BLaER1 treated with 17β-estradiol and CSF1 and Interleukin-3, amounts not matched to agents 10 nM and 100 nM (cell line): ENCODE data around the gene SLC25A30.
A peak's percentile ranks its signal among the peaks of the same experiment; 100 is the strongest.
"Not testable (repeated sequence)": the region's sequence is repeated elsewhere in the genome, so short reads cannot be mapped to it uniquely, and the experiment has no call there.

Source experiments
- H3K27ac ChIP-seq, 11 experiments: shearing (Covaris generic); formaldehyde crosslinking; 2 replicates each; pipeline ENCODE4 v1.8.1; 2022
- H3K27me3 ChIP-seq, 11 experiments: shearing (Covaris generic); formaldehyde crosslinking; 2 replicates each; pipeline ENCODE4 v1.8.1; 2022
- H3K36me3 ChIP-seq, 11 experiments: shearing (Covaris generic); formaldehyde crosslinking; 2 replicates each; pipeline ENCODE4 v1.8.1; 2022
- H3K4me1 ChIP-seq, 10 experiments: shearing (Covaris generic); formaldehyde crosslinking; 2 replicates each; pipeline ENCODE4 v1.8.1; 2022
- H3K4me2 ChIP-seq, 11 experiments: shearing (Covaris generic); formaldehyde crosslinking; 2 replicates each; pipeline ENCODE4 v1.8.1; 2022
- H3K4me3 ChIP-seq, 10 experiments: shearing (Covaris generic); formaldehyde crosslinking; 2 replicates each; pipeline ENCODE4 v1.8.1; 2022
- H3K9ac ChIP-seq, 11 experiments: shearing (Covaris generic); formaldehyde crosslinking; 2 replicates each; pipeline ENCODE4 v1.8.1; 2022
- H3K9me3 ChIP-seq, 11 experiments: shearing (Covaris generic); formaldehyde crosslinking; replicated peaks in 1 of 11; 2 replicates each; pipeline ENCODE4 v1.8.1; 2022
- H4K20me1 ChIP-seq, 11 experiments: shearing (Covaris generic); formaldehyde crosslinking; 2 replicates each; pipeline ENCODE4 v1.8.1; 2022
- Cebpa-rat ChIP-seq, 11 experiments: shearing (Covaris generic); IDR thresholded peaks; 2 replicates each; pipeline ENCODE4 v1.8.1; 2022

Gene SLC25A30

GRCh38 chr13:45403081-45403480, 15.1 kb downstream of the SLC25A30 start:
- peaks cover 0 to 28% (median 16%) of the 10 kb centered on the region in 10 experiments; a peak in 17 of 20 replicates for H3K4me1 ChIP-seq
- TF ChIP-seq Cebpa-rat (IDR thresholded peaks at IDR 0.05) = no peak
- no peak overlapping the region for H3K9ac ChIP-seq
- H3K27ac ChIP-seq = no peak overlapping the region
- peaks cover 84 to 100% (median 96%) of the 10 kb centered on the region in 11 experiments for H3K36me3 ChIP-seq
- H3K4me2 ChIP-seq = no peak overlapping the region
- no peak overlapping the region for H3K4me3 ChIP-seq
- H3K9me3 ChIP-seq = no peaks in the 10 kb centered on the region
- H3K27me3 ChIP-seq = no peaks in the 10 kb centered on the region
- H4K20me1 ChIP-seq = no peaks in the 10 kb centered on the region

- Histone ChIP-seq H3K36me3 (peaks cover 84 to 100% (median 96%) of the 10 kb centered on the region in 11 experiments), H3K9me3 (no peaks in the 10 kb centered on the region), H3K27ac (no peak overlapping the region)
These were observed 15.5 kb downstream of the SLC25A30 start for GRCh38 chr13:45402641-45403040.

GRCh38 chr13:45401314-45401713, 16.9 kb downstream of the SLC25A30 start:
- Histone ChIP-seq H3K4me3 (no peak overlapping the region), H4K20me1 (no peaks in the 10 kb centered on the region), H3K27ac (no peak overlapping the region), H3K4me2 (no peak overlapping the region), H3K27me3 (no peaks in the 10 kb centered on the region), H3K4me1 (peaks cover 9 to 37% (median 19%) of the 10 kb centered on the region in 10 experiments), H3K36me3 (peaks cover 73 to 94% (median 88%) of the 10 kb centered on the region in 11 experiments), H3K9ac (no peak overlapping the region), H3K9me3 (no peaks in the 10 kb centered on the region)
- TF ChIP-seq Cebpa-rat (IDR thresholded peaks at IDR 0.05) = no peak

More at GRCh38 chr13:45402641-45403040, 15.5 kb downstream of the SLC25A30 start:
- H3K4me1 ChIP-seq = peaks cover 0 to 33% (median 17%) of the 10 kb centered on the region in 10 experiments; a peak in 17 of 20 replicates
- no peak overlapping the region for H3K9ac ChIP-seq
- TF ChIP-seq Cebpa-rat (IDR thresholded peaks at IDR 0.05) = no peak
- no peaks in the 10 kb centered on the region for H3K27me3 ChIP-seq
- no peak overlapping the region for H3K4me2 ChIP-seq
- no peak overlapping the region for H3K4me3 ChIP-seq
- H4K20me1 ChIP-seq = no peaks in the 10 kb centered on the region

GRCh38 chr13:45398877-45399276, 19.3 kb downstream of the SLC25A30 start:
- no peaks in the 10 kb centered on the region for H4K20me1 ChIP-seq
- peaks cover 57 to 90% (median 75%) of the 10 kb centered on the region in 11 experiments for H3K36me3 ChIP-seq
- H3K9ac ChIP-seq = no peak overlapping the region
- peak overlapping the region in 5 of 11 experiments; percentile 0 to 30 (median 5); a peak in 2 of 22 replicates for H3K4me2 ChIP-seq
- H3K4me1 ChIP-seq = peaks cover 27 to 52% (median 34%) of the 10 kb centered on the region in 10 experiments
- no peak overlapping the region for H3K27ac ChIP-seq
- no peaks in the 10 kb centered on the region for H3K9me3 ChIP-seq
- no peak overlapping the region for H3K4me3 ChIP-seq
- no peak for TF ChIP-seq Cebpa-rat (IDR thresholded peaks at IDR 0.05)
- H3K27me3 ChIP-seq = no peaks in the 10 kb centered on the region

GRCh38 chr13:45396533-45397095, 21.6 kb downstream of the SLC25A30 start:
- H3K4me1 ChIP-seq = peaks cover 27 to 52% (median 34%) of the 10 kb centered on the region in 10 experiments
- peak overlapping the region in 10 of 11 experiments; percentile 53 to 73 (median 62); a peak in 19 of 22 replicates for H3K27ac ChIP-seq
- H3K4me3 ChIP-seq = peak overlapping the region in 5 of 10 experiments; percentile 5 to 45 (median 25); a peak in 4 of 20 replicates
- H3K4me2 ChIP-seq = peak overlapping the region; percentile 59 to 87 (median 79)
- TF ChIP-seq Cebpa-rat (IDR thresholded peaks at IDR 0.05) = no peak
- peak overlapping the region; percentile 26 to 64 (median 51); a peak in 20 of 22 replicates for H3K9ac ChIP-seq
- no peaks in the 10 kb centered on the region for H3K9me3 ChIP-seq
- no peaks in the 10 kb centered on the region for H3K27me3 ChIP-seq
- H3K36me3 ChIP-seq = peaks cover 41 to 79% (median 61%) of the 10 kb centered on the region in 11 experiments
- no peaks in the 10 kb centered on the region for H4K20me1 ChIP-seq

- H4K20me1 ChIP-seq = no peaks in the 10 kb centered on the region
- no peak overlapping the region for H3K4me3 ChIP-seq
- H3K9me3 ChIP-seq = no peaks in the 10 kb centered on the region
- peaks cover 27 to 68% (median 47%) of the 10 kb centered on the region in 11 experiments for H3K36me3 ChIP-seq
- no peaks in the 10 kb centered on the region for H3K27me3 ChIP-seq
- H3K27ac ChIP-seq = no peak overlapping the region
- peaks cover 27 to 48% (median 34%) of the 10 kb centered on the region in 10 experiments for H3K4me1 ChIP-seq
- H3K9ac ChIP-seq = no peak overlapping the region
- H3K4me2 ChIP-seq = peak overlapping the region in 4 of 11 experiments; percentile 39 to 87 (median 76); a peak in 4 of 22 replicates
- no peak for TF ChIP-seq Cebpa-rat (IDR thresholded peaks at IDR 0.05)
These were observed 24.1 kb downstream of the SLC25A30 start for GRCh38 chr13:45393941-45394570.

GRCh38 chr13:45392811-45393210, 25.4 kb downstream of the SLC25A30 start:
- H3K4me3 ChIP-seq = no peak overlapping the region
- H3K4me2 ChIP-seq = no peak overlapping the region
- no peak for TF ChIP-seq Cebpa-rat (IDR thresholded peaks at IDR 0.05)

GRCh38 chr13:45391926-45392325, 26.2 kb downstream of the SLC25A30 start:
- no peak overlapping the region for H3K9ac ChIP-seq
- H3K4me2 ChIP-seq = no peak overlapping the region
- H3K36me3 ChIP-seq = peaks cover 22 to 66% (median 41%) of the 10 kb centered on the region in 11 experiments; a peak in 21 of 22 replicates
- H3K9me3 ChIP-seq = peaks cover 0 to 5% (median 3%) of the 10 kb centered on the region in 11 experiments; a peak in 11 of 22 replicates
- no peak for TF ChIP-seq Cebpa-rat (IDR thresholded peaks at IDR 0.05)
- H3K4me3 ChIP-seq = no peak overlapping the region
- H3K27ac ChIP-seq = no peak overlapping the region
- peaks cover 23 to 29% (median 28%) of the 10 kb centered on the region in 10 experiments for H3K4me1 ChIP-seq
- no peaks in the 10 kb centered on the region for H4K20me1 ChIP-seq
- H3K27me3 ChIP-seq = no peaks in the 10 kb centered on the region

More at GRCh38 chr13:45392811-45393210, 25.4 kb downstream of the SLC25A30 start:
- no peaks in the 10 kb centered on the region for H3K27me3 ChIP-seq
- no peak overlapping the region for H3K9ac ChIP-seq
- peaks cover 27 to 37% (median 31%) of the 10 kb centered on the region in 10 experiments for H3K4me1 ChIP-seq
- H4K20me1 ChIP-seq = no peaks in the 10 kb centered on the region
- peaks cover 21 to 66% (median 36%) of the 10 kb centered on the region in 11 experiments for H3K36me3 ChIP-seq
- no peak overlapping the region for H3K27ac ChIP-seq
- no peaks in the 10 kb centered on the region for H3K9me3 ChIP-seq

- H3K27ac ChIP-seq, H3K27me3 ChIP-seq, H3K9ac ChIP-seq: not testable (repeated sequence)
These were observed 27.0 kb downstream of the SLC25A30 start for GRCh38 chr13:45391128-45391527.

GRCh38 chr13:45390348-45390747, 27.8 kb downstream of the SLC25A30 start:
- not testable (repeated sequence) for H3K27me3 ChIP-seq, H4K20me1 ChIP-seq, H3K9ac ChIP-seq, H3K4me3 ChIP-seq, H3K9me3 ChIP-seq, H3K27ac ChIP-seq, H3K4me2 ChIP-seq
- H3K4me1 ChIP-seq = peaks cover 7 to 20% (median 12%) of the 10 kb centered on the region in 10 experiments
- peaks cover 20 to 68% (median 41%) of the 10 kb centered on the region in 11 experiments; a peak in 21 of 22 replicates for H3K36me3 ChIP-seq

More at GRCh38 chr13:45391128-45391527, 27.0 kb downstream of the SLC25A30 start:
- H3K36me3 ChIP-seq = peaks cover 23 to 69% (median 43%) of the 10 kb centered on the region in 11 experiments; a peak in 21 of 22 replicates
- H4K20me1 ChIP-seq, H3K4me2 ChIP-seq, H3K9me3 ChIP-seq, H3K4me3 ChIP-seq: not testable (repeated sequence)
- H3K4me1 ChIP-seq = peaks cover 15 to 21% (median 20%) of the 10 kb centered on the region in 10 experiments
